AG08395 (cell line): ENCODE results near the gene GLIS1.
A peak's percentile ranks its signal among the peaks of the same experiment; 100 is the strongest.

Source experiments
- DNase-seq: peaks from one replicate; pipeline ENCODE4 v3.0.0; 2012; ENCODE audit warnings: mixed read lengths, low spot score

The GLIS1 gene

GRCh38 chr1:53678938-53679825, 59.8 kb downstream of the GLIS1 start:
- no peak for DNase-seq

DNA sequence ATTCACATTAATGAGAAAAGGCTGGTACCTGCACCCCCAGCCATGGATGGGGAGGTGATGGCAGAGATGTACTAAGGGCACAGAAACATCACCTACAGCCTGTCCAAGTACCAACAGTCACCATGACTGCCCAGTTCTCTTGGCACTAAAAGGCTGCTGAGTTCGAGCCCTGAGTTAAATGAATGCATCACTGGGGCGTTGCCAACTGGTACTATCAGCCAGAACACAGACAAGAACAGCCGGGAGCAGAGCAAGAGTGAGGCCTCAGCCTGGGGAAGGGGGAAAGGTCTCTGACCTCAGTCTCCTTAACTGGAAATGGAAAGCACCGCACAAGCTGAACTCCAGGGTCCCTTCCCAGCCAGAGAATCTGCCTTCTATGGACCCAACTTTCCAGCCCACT, 60.5 kb downstream of the GLIS1 start:
- DNase-seq: peak; percentile 42

- DNase-seq: no peak
Measured at GRCh38 chr1:53678046-53678445, 60.9 kb downstream of the GLIS1 start.

GRCh38 chr1:53677486-53677885, 61.5 kb downstream of the GLIS1 start:
- DNase-seq: no peak

GRCh38 chr1:53672785-53673184, 66.2 kb downstream of the GLIS1 start:
- no peak for DNase-seq

DNA sequence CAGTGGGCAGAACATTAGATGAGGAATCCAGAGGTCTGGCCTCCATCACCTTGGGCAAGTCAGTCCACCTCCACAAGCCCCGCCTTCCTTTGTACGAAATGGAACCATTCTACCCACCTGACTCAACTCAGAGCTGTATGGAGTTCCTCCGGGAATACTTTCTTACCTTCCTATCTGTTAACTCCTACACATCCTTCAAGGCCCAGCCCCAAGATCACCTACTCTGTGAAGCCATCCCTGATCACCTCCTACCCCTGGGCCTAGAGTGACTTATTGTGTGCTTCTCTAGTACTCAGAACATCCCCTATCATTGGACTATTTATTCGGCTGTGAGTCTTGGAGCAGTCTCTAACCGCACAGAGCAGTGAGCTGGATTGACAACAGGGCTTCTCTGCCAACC, 66.7 kb downstream of the GLIS1 start:
- no peak for DNase-seq

DNA sequence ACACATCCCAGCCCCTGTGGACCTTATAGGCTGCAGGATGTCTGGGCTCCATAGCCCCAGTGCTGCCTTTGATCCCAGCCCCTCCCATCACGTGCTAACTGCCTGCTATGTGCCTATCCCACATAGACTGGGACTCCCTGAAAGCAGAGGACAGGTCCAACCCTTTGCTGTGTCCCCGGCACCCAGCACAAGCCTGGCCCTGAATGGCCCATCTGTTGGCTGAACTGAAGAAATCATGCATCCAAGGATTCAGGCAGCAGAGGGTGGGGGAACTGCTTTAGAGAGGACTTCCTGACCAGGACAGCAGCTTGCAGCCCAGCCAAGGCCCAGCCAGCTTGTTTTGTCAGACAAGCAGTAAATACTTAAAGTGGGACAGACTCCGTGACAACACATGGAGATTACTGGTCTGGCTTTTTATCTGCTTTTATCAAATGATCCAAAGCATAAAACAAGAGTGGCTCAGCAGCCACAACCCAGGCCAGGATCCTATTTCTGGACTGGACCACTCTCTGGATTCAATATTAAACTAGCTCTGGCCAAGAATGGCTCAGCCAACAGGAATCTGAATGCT, 69.3 kb downstream of the GLIS1 start:
- DNase-seq: peak; percentile 70

- DNase-seq: no peak
Measured at GRCh38 chr1:53666566-53666965, 72.4 kb downstream of the GLIS1 start.

- no peak for DNase-seq
Measured at GRCh38 chr1:53665996-53666395, 73.0 kb downstream of the GLIS1 start.

DNA sequence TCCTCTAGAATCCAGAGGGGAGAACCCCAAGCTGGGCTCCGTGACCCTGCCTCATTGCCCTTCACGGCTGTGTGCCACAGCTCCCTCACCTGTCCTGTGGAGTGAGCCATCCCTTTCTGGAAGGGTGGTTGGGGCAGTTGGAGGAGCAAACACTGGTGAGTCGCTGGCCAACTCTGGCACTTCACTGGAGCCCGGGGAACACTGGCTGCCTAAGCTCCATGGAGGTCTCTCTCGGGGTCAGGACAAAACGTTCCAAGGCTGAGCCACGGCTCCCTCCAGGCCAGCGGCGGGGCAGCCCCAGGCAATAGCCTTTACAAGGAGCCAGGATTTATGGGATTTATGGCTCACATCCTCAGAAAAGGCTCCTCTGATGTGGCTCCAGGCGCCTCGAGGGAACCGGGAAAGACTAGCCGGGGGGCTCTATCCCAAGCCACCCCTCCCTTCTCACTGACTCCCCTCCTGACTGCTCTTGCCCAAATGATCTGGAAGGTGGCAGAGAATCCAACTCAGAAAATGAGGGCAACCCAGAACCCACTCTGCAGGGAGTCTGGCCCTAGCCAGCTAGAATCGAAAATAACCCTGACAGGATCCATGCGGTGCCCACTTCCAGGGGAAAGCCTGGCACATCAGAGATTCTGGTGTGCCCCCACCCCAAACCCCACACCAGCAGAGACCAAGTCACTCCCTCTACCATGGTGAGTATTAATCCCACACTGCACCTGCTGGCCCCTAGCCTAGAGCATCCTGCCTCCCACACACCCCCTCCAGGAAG, 75.2 kb downstream of the GLIS1 start:
- no peak for DNase-seq

DNA sequence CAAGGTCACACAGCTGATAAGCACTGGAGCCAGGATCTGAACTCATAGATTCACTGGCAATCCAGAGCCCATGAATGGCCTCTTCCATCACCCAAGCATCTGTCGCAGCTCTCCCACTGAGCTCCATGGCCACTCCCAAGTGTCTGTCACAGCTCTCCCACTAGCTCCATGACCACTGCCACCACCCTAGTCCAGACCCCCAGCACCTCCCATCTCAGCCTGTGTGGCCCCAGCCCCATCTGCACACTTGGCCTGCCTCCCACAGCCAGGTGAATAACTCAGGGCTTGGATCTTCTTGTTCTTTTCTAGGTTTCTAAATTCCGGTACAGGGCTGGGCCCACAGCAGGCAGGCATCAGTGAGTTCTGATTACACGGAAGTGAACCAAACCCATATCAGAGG, 76.0 kb downstream of the GLIS1 start:
- no peak for DNase-seq

DNA sequence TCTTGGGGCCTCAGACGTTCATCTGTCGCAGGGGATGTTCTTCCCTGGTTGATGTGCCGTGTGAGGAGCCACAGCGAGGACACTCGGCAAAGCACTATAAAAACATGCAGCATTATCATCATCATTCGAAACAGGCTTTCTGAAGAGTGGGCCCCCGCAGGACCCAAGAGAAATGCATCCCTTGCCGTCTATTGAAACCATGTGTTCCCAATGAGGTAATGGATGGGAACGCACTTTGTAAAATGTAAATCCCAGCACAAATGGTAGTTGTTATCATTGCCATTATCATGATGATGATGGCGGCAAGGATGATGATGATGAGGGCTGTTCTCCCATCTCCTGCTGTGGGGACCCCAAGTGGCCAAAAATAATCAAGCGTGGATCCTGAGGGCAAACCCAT, 76.8 kb downstream of the GLIS1 start:
- DNase-seq: no peak

GRCh38 chr1:53661496-53661895, 77.5 kb downstream of the GLIS1 start:
- no peak for DNase-seq

DNA sequence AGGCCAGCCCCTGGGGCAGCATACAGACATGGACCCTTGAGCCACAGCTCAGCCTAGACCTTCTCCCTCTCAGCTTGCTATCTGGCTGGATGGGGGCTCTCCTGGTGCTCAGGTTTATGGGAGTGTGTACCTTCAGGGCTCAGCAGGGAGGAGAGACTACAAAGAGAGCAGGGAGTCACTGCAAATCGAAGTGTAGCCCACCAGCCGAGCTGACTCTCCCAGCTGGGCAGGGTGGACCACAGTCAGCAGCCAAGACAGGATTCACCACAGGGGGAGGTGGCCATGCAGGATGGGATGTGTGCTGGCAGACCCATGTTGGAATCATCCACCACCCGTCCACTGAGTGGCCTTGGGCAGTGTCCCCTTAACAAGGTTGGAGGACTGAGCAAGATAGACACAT, 78.3 kb downstream of the GLIS1 start:
- DNase-seq: no peak

- DNase-seq: no peak
Measured at GRCh38 chr1:53659436-53659835, 79.5 kb downstream of the GLIS1 start.

DNA sequence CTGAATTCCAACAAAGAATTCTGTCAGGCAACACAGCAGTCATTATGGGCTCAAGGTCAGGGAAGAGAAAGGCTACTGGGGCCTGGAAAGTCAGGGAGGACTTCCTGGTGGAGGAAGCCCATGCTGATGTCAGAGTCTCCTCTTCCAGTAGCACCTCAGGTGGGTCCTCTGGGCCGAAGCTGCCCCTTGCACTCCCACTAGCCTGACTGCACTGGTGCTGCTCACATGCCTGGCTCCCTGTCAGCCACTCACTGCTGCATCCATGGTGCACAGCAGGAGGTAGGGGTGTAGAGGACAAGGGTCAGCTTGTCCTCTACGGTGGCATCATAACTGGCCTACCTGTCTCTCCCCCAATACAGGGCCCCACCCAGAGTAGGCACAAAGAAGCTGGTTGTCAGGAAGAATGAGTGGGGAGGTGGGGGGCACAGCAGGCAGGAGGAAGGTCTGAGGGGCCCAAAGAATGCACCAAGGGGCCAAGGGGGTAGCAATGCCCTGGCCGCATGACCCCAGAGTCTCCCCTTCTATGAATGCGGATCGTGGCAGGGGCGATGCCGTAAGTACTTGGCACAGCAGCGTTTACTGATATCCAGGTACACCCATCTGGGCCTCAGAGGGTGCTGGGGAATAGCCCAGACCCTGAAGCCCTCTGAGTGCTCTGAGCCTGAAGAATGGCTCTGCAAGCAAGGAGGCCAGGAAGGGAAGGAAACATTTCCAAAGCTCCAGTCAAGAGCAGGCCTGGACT, 80.3 kb downstream of the GLIS1 start:
- DNase-seq: no peak

- no peak for DNase-seq
Measured at GRCh38 chr1:53657891-53658396, 81.0 kb downstream of the GLIS1 start.

- no peak for DNase-seq
Measured at GRCh38 chr1:53657531-53657805, 81.5 kb downstream of the GLIS1 start.

DNA sequence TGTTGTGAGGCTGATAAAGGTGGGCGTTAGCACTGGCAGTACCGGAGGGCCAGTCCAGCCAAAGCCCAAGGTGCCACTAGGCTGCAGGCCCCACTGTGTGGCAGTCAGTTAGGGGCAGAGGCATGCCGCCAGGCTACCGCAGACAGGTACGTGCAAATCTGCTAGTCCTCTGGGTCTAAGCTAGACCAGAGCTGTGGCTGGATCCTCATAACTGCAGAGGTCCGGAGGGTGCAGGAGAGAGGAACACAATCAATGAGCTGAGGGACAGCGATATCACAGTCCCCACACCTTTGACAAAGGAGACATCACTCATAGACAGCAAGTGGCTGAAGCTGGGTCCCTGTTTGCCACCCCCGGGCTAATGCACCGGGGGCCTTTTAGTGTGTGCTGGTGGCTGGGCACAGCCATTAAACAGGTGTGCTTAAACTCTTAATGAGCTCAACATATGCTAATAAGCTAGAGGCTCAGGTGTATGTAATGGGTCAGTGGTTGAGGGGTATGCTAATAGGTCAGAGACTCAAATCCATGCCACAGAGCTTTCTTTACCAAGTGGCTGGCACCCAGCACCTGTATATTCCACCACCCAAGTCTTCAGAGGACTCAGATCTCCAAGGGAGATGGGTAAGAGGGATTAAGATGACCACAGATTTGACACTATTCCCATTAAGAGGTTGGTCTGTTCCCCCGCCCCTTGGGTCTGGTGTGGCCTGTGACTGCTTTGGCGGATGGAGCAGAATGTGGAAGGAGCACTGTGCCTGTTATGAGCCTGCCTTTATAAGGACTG, 82.0 kb downstream of the GLIS1 start:
- no peak for DNase-seq

DNA sequence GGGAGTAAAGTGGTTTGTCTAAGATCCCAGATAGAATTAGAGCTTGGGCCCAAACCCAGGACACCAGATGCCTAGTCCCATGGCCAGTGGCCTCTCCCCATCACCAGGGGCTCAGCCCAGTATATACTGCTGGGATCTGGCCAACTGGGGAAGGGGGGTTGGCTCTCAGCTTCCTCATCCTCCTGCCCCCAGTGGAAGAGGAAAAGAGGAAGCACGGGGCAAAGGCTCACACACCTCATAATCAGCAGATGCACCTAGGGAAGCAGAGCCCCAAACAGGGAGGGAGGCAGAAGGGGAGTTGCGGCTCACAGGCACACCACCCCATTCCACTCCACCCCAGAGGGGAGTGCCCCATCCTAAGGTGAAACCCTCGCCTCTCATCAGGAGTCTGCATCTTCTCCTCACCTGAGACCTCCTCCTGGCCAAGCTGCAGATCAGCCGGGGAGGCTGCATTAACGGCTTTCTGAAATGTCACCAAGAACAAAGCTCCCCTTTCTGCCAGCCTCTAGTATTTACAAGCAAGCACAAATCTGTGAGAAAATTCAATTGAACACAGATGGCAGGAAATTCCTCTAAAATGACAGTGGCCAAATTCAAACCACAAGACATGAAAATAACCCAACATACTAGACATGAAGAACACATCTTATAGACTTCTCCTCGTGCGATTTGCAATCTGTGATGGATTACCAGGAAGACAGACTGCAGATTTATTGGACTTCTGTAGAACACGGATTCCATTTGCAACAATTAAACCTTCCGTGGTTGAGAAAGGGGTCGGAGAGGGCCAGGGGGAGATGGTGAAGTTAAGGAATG, 82.8 kb downstream of the GLIS1 start:
- peak; percentile 84 for DNase-seq
